HG02798 (cell line): ENCODE measurements around the gene HNF4A.
"Not testable (repeated sequence)": the region's sequence is repeated elsewhere in the genome, so short reads cannot be mapped to it uniquely, and the experiment has no call there.

Source experiments
- ATAC-seq: cut with Tn5 transposase; IDR thresholded peaks from one replicate; pipeline ENCODE4 v1.9.1; 2021; ENCODE audit warnings: mild to moderate bottlenecking; ENCODE audit not compliant: unreplicated experiment, poor library complexity

Gene HNF4A

GRCh38 chr20:44344723-44345122 is 10.8 kb upstream of the HNF4A start:
- no peak for ATAC-seq

- no peak for ATAC-seq
These were observed 10.4 kb upstream of the HNF4A start for GRCh38 chr20:44345147-44345546.

- ATAC-seq = not testable (repeated sequence)
These were observed 9.6 kb upstream of the HNF4A start for GRCh38 chr20:44345941-44346340.

GRCh38 chr20:44348168-44348659 is 7.3 kb upstream of the HNF4A start:
- ATAC-seq = no peak

- ATAC-seq = no peak
These were observed 6.2 kb upstream of the HNF4A start for GRCh38 chr20:44349349-44349748.

- ATAC-seq = no peak
These were observed 4.9 kb upstream of the HNF4A start for GRCh38 chr20:44350567-44350966.

- ATAC-seq = no peak
These were observed 461 bp upstream of the HNF4A start for GRCh38 chr20:44354979-44355497.

- no peak for ATAC-seq
These were observed 839 bp downstream of the HNF4A start for GRCh38 chr20:44356353-44356723.

- no peak for ATAC-seq
These were observed 1.5 kb downstream of the HNF4A start for GRCh38 chr20:44357020-44357419.

GRCh38 chr20:44357555-44358125 is 2.1 kb downstream of the HNF4A start:
- ATAC-seq = no peak

- no peak for ATAC-seq
These were observed 3.3 kb downstream of the HNF4A start for GRCh38 chr20:44358776-44359175.

- ATAC-seq = no peak
These were observed 4.7 kb downstream of the HNF4A start for GRCh38 chr20:44360221-44360620.

- ATAC-seq = no peak
These were observed 5.5 kb downstream of the HNF4A start for GRCh38 chr20:44361021-44361420.

GRCh38 chr20:44362466-44362940 is 7.0 kb downstream of the HNF4A start:
- no peak for ATAC-seq

- no peak for ATAC-seq
These were observed 8.6 kb downstream of the HNF4A start for GRCh38 chr20:44364068-44364467.

GRCh38 chr20:44364780-44365179 is 9.3 kb downstream of the HNF4A start:
- ATAC-seq = no peak

GRCh38 chr20:44367746-44368145 is 12.2 kb downstream of the HNF4A start:
- no peak for ATAC-seq

- no peak for ATAC-seq
These were observed 15.2 kb downstream of the HNF4A start for GRCh38 chr20:44370639-44371218.

- no peak for ATAC-seq
These were observed 27.1 kb downstream of the HNF4A start for GRCh38 chr20:44382641-44383040.

GRCh38 chr20:44384423-44385027 is 29.0 kb downstream of the HNF4A start:
- ATAC-seq = peak; percentile 53

GRCh38 chr20:44388466-44389023 is 33.0 kb downstream of the HNF4A start:
- peak; percentile 60 for ATAC-seq
